ENCODE measurements around the gene DAPP1.

The DAPP1 gene

GRCh38 chr4:99801005-99801699 is 15.5 kb upstream of the DAPP1 start:
- no peak overlapping the region for H3K9ac ChIP-seq (ENCODE audit: low read depth, low read length, poor library complexity, severe bottlenecking)
- no peak overlapping the region for H3K4me3 ChIP-seq (ENCODE audit: low read length, poor library complexity, severe bottlenecking)
- no peaks in the 10 kb centered on the region for H3K9me3 ChIP-seq (ENCODE audit: insufficient read depth, low read depth, low read length)
- H3K27me3 ChIP-seq (ENCODE audit: insufficient read depth, low read length, poor library complexity, severe bottlenecking): peaks cover 5% of the 10 kb centered on the region
- no peaks in the 10 kb centered on the region for H3K36me3 ChIP-seq (ENCODE audit: insufficient read depth, low read length)
- H3K9me2 ChIP-seq (replicated peaks; ENCODE audit: low read depth, low read length): no peaks in the 10 kb centered on the region
- H3K4me1 ChIP-seq (ENCODE audit: insufficient read depth, low read length, poor library complexity, severe bottlenecking): no peaks in the 10 kb centered on the region
- H3K79me2 ChIP-seq (ENCODE audit: insufficient read depth, low read length): no peaks in the 10 kb centered on the region
- H3K4me2 ChIP-seq (ENCODE audit: low read depth, low read length, poor library complexity, severe bottlenecking): no peak overlapping the region
- H4K20me1 ChIP-seq (ENCODE audit: insufficient read depth, low read length, poor library complexity, severe bottlenecking): no peaks in the 10 kb centered on the region
- H2AFZ ChIP-seq (ENCODE audit: low read length): no peak overlapping the region
- H3F3A ChIP-seq (ENCODE audit: low read depth): no peaks in the 10 kb centered on the region
- TF ChIP-seq EZH2phosphoT487 (IDR thresholded peaks at IDR 0.05; ENCODE audit: borderline replicate concordance): no peak
- no peak for TF ChIP-seq CTCF (conservative IDR thresholded peaks at IDR 0.05; ENCODE audit: low read length)

- no peak overlapping the region for H3K9ac ChIP-seq (ENCODE audit: low read depth, low read length, poor library complexity, severe bottlenecking)
- no peak overlapping the region for H3K4me2 ChIP-seq (ENCODE audit: low read depth, low read length, poor library complexity, severe bottlenecking)
- no peaks in the 10 kb centered on the region for H3K4me1 ChIP-seq (ENCODE audit: insufficient read depth, low read length, poor library complexity, severe bottlenecking)
- no peak overlapping the region for H2AFZ ChIP-seq (ENCODE audit: low read length)
- H3K9me3 ChIP-seq (ENCODE audit: insufficient read depth, low read depth, low read length): no peaks in the 10 kb centered on the region
- no peaks in the 10 kb centered on the region for H3K79me2 ChIP-seq (ENCODE audit: insufficient read depth, low read length)
- H3K9me2 ChIP-seq (replicated peaks; ENCODE audit: low read depth, low read length): no peaks in the 10 kb centered on the region
- no peaks in the 10 kb centered on the region for H4K20me1 ChIP-seq (ENCODE audit: insufficient read depth, low read length, poor library complexity, severe bottlenecking)
- TF ChIP-seq CTCF (conservative IDR thresholded peaks at IDR 0.05; ENCODE audit: low read length) (no peak), EZH2phosphoT487 (IDR thresholded peaks at IDR 0.05; ENCODE audit: borderline replicate concordance) (no peak)
- H3K36me3 ChIP-seq (ENCODE audit: insufficient read depth, low read length): no peaks in the 10 kb centered on the region
- no peak overlapping the region for H3K4me3 ChIP-seq (ENCODE audit: low read length, poor library complexity, severe bottlenecking)
- H3F3A ChIP-seq (ENCODE audit: low read depth): no peaks in the 10 kb centered on the region
- peaks cover 5% of the 10 kb centered on the region for H3K27me3 ChIP-seq (ENCODE audit: insufficient read depth, low read length, poor library complexity, severe bottlenecking)
Observed at GRCh38 chr4:99803566-99804101, 13.0 kb upstream of the DAPP1 start.

- no peaks in the 10 kb centered on the region for H3K36me3 ChIP-seq (ENCODE audit: insufficient read depth, low read length)
- no peaks in the 10 kb centered on the region for H3K9me3 ChIP-seq (ENCODE audit: insufficient read depth, low read depth, low read length)
- no peak overlapping the region for H3K9ac ChIP-seq (ENCODE audit: low read depth, low read length, poor library complexity, severe bottlenecking)
- no peaks in the 10 kb centered on the region for H3K9me2 ChIP-seq (replicated peaks; ENCODE audit: low read depth, low read length)
- H3K79me2 ChIP-seq (ENCODE audit: insufficient read depth, low read length): no peaks in the 10 kb centered on the region
- no peak overlapping the region for H3K4me3 ChIP-seq (ENCODE audit: low read length, poor library complexity, severe bottlenecking)
- H3K4me2 ChIP-seq (ENCODE audit: low read depth, low read length, poor library complexity, severe bottlenecking): no peak overlapping the region
- no peaks in the 10 kb centered on the region for H4K20me1 ChIP-seq (ENCODE audit: insufficient read depth, low read length, poor library complexity, severe bottlenecking)
- H3F3A ChIP-seq (ENCODE audit: low read depth): no peaks in the 10 kb centered on the region
- H2AFZ ChIP-seq (ENCODE audit: low read length): no peak overlapping the region
- H3K27me3 ChIP-seq (ENCODE audit: insufficient read depth, low read length, poor library complexity, severe bottlenecking): no peaks in the 10 kb centered on the region
- no peaks in the 10 kb centered on the region for H3K4me1 ChIP-seq (ENCODE audit: insufficient read depth, low read length, poor library complexity, severe bottlenecking)
- TF ChIP-seq CTCF (conservative IDR thresholded peaks at IDR 0.05; ENCODE audit: low read length): no peak
- no peak for TF ChIP-seq EZH2phosphoT487 (IDR thresholded peaks at IDR 0.05; ENCODE audit: borderline replicate concordance)
Observed at GRCh38 chr4:99806545-99806944, 10.1 kb upstream of the DAPP1 start.

All from Loucy (cell line).